Neutrophil (primary cell): ENCODE measurements around the gene ASCL2.

ENCODE experiments used
- H3K27ac ChIP-seq: fragments of 200-600 bp; sonication (generic); 2 replicates; pipeline ENCODE4 v1.5.1; 2016; ENCODE audit warnings: mild to moderate bottlenecking, moderate library complexity
- H3K27me3 ChIP-seq: fragments of 200-600 bp; sonication (generic); 2 replicates; pipeline ENCODE4 v1.6.0; 2016; ENCODE audit warnings: mild to moderate bottlenecking
- H3K36me3 ChIP-seq: fragments of 200-600 bp; sonication (generic); 2 replicates; pipeline ENCODE4 v1.5.1; 2017
- H3K4me1 ChIP-seq, 2 experiments: fragments of 200-600 bp in 1 of 2; sonication (generic) in 1 of 2; 1 replicate in 1 of 2; 2 replicates in 1 of 2; pipeline versions ENCODE4 v1.5.1 to v1.6.1; 2013 to 2016; ENCODE audit warnings: low read depth in 1 of 2, low read length in 1 of 2, mild to moderate bottlenecking in 1 of 2, moderate library complexity in 1 of 2; ENCODE audit not compliant: control insufficient read depth in 1 of 2, insufficient read depth in 1 of 2
- H3K4me3 ChIP-seq, 2 experiments: fragments of 200-600 bp in 1 of 2; sonication (generic) in 1 of 2; 1 replicate in 1 of 2; 2 replicates in 1 of 2; pipeline ENCODE4 v1.5.1; 2013 to 2016; ENCODE audit warnings: low read depth in 1 of 2, low read length in 1 of 2, mild to moderate bottlenecking in 1 of 2, moderate library complexity in 1 of 2
- H3K9me3 ChIP-seq: fragments of 200-600 bp; sonication (generic); 2 replicates; pipeline ENCODE4 v1.5.1; 2016
- CTCF ChIP-seq: fragments of 200-600 bp; sonication (generic); IDR thresholded peaks from 2 replicates; pipeline ENCODE4 v1.5.1; 2016; ENCODE audit warnings: antibody characterized with exemption

Gene ASCL2

DNA sequence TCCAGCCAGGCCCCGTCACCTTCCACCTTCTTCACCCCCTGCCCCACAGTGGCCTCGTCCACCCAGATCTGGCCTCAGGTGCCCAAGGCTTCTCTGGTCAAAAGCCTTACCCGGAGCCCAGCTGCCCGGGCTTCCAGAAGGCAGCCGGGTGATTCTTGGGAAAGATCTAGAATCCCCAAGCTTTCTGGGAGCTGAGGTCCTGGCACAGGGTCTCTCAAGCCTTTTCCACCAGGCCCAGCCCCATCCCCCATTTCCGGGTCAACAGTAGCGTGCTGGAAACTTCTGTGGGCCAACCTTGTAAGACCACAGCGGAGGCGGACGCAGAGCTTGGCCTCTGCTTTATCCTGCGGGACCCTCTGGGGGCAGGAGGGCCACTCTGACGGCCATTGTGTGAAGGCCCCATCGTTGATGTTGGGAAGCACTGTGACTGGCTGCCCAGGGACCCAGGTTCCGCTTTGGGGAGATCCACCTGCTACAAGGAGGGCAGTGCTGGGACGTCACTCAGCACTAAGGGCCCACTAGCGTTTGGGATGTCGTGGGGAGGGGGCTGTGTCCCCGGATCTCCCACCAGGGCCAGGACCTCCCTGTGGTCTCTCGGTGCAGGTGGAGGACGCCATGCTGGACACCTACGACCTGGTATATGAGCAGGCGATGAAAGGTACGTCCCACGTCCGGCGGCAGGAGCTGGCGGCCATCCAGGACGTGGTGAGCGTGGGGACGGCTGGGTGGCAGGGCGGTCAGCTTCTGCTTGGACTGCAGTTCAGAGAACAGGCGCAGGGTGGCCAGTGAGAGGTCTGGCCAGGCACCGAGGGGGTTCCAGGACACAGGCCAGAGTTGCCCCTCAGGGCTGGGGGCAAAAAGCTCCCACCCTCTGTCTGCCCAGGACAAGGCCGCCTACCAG, 42.9 kb upstream of the ASCL2 start:
- Histone ChIP-seq H3K27me3 (no peaks in the 10 kb centered on the region), H3K4me3 (no peak overlapping the region), H3K9me3 (no peaks in the 10 kb centered on the region), H3K27ac (no peak overlapping the region), H3K4me1 (no peaks in the 10 kb centered on the region), H3K36me3 (peaks cover 45% of the 10 kb centered on the region)
- no peak for TF ChIP-seq CTCF

DNA sequence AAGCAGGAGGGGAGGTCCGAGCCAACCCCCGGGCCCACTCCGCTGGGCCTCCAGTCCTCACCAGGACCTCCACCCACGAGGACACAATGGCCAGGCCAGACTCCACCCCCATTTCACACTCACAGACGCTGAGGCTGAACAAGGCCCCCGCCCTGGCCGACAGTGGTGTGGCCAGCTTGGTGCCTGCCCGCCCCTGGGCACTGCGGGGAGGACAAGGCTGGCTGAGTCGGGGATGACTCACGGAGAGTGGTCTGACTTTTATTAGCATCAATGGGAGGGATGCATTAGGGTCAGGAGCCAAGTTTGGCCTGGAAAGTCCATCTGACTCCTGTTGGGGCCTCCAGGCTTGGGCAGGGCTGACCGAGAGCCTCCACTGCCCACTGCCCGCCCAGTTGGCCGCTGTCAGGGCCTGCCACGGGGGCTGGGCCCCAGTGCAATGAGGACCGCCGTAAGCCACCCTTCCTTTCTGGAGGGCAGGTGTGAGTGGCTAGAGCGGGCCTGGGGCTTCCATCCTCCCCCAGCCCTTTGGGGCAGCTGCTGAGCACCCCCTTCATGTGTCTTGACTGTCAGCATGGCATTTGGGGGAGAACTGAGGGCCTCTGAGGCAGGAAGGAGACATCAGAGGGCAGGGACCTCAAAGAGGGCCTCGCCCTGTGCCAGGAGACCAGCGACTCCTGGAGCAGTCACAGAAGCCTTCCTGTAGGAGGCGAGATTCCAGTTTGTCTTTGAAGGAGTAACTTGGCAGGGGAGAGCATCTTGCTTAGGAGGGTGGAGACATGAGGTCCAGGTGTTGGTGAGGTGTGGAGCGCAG, 42.0 kb upstream of the ASCL2 start:
- Histone ChIP-seq H3K4me1 (peaks cover 6 to 7% of the 10 kb centered on the region in 2 experiments), H3K27ac (no peak overlapping the region), H3K36me3 (peaks cover 40% of the 10 kb centered on the region), H3K4me3 (no peak overlapping the region), H3K9me3 (no peaks in the 10 kb centered on the region), H3K27me3 (no peaks in the 10 kb centered on the region)
- no peak for TF ChIP-seq CTCF

DNA sequence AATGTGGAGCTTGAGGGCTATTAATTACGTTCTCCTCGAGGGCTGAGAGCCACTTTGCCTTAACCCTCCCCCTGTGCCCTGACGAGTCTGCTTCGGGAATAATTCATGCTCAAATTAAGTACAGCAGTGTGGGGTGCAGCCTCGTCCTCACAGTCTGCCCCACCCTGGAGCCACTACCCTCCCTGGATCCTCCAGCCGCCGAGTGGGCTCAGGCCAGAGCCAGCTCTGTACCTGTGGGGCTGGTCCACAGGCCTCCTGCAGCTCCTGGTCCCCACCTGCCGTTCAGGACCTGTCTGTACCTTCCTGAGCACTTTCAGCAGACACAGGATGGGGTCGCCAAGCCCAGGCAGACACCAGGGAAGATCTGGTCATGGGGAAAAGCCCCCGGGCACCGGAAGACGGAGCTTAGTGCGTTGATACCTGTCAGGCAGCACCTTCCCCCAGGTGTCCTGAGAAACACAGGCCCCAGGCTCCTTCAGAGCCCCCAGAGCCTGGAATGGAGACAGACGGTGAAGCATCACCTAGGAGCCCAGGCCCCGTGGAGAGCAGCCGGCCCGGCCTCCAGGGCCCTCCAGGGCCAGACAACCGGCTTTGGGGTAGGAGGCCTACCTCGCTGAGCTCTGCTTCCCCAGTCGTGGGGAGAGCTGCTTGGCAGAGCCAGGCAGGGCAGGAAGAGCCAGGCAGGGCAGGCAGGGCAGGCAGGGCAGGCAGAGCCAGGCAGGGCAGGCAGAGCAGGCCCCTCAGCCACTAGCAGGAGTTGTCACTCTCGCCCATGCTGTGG, 41.2 kb upstream of the ASCL2 start:
- H3K9me3 ChIP-seq = no peaks in the 10 kb centered on the region
- H3K27ac ChIP-seq = no peak overlapping the region
- no peaks in the 10 kb centered on the region for H3K27me3 ChIP-seq
- peaks cover 32% of the 10 kb centered on the region for H3K36me3 ChIP-seq
- H3K4me3 ChIP-seq = no peak overlapping the region
- peaks cover 14 to 16% of the 10 kb centered on the region in 2 experiments for H3K4me1 ChIP-seq
- no peak for TF ChIP-seq CTCF

DNA sequence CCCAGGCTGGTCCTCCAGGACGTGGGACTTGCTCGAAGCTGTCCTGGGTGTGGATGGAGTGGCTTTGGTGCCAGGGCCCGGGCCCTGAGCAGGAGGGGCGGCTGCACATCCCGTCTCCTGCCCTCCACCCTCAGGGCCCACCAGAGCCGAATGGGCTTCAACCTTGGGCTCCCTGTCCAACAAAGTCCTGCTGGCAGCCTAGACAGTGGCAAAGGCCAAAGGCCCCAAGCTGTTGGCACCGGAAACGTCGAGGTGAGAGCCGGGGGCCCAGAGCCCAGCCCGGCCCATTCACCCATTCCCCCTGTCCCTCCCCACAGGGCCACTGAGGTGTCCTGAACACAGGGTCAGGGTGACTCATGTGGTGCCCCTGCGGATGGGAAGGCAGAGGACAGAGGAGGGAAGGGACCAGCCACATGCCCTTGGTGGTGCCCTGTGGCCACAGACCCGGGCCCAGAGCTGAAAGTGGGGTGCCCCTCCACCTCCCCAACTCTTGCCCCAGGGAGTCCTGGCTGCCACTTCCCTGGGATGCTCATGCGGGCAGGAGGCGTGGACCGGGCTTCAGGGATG, 40.5 kb upstream of the ASCL2 start:
- no peak for TF ChIP-seq CTCF
- peaks cover 21 to 23% of the 10 kb centered on the region in 2 experiments for H3K4me1 ChIP-seq

More for the DNA sequence above, 40.5 kb upstream of the ASCL2 start:
- peaks cover 25% of the 10 kb centered on the region for H3K36me3 ChIP-seq
- H3K9me3 ChIP-seq = no peaks in the 10 kb centered on the region
- no peaks in the 10 kb centered on the region for H3K27me3 ChIP-seq
- no peak overlapping the region for H3K4me3 ChIP-seq
- no peak overlapping the region for H3K27ac ChIP-seq
